Right lobe of liver (tissue), 4 donors: ENCODE results near the gene PRKAG2.

ENCODE experiments used
- CTCF ChIP-seq, 4 donors: fragments of 200-600 bp in 3 of 4; fragments of 450-650 bp in 1 of 4; IDR thresholded peaks; one replicate each; pipeline versions ENCODE4 v1.5.1 to v1.8.0; 2016 to 2022; ENCODE audit warnings: antibody characterized with exemption in 4 of 4, mild to moderate bottlenecking in 2 of 4
- POLR2A ChIP-seq: fragments of 450-650 bp; IDR thresholded peaks from one replicate; pipeline ENCODE4 v1.6.1; 2017; ENCODE audit warnings: antibody characterized with exemption, mild to moderate bottlenecking
- donor health status: DM: no; HTN: no; CAD: no.
- donor health status: DM: no; HTN: no; CAD: no.
- donor health status: DM: no; HTN: yes; CAD: no.

- TF ChIP-seq CTCF (IDR thresholded peaks at IDR 0.05) (no peak), POLR2A (no peak)
Measured at GRCh38 chr7:151515276-151515565, 361.7 kb downstream of the PRKAG2 start.
